DMS 273 (cell line): ENCODE measurements around the gene ELK3.

Experiments
- DNase-seq: peaks from one replicate; lab custom pipeline; 2025; ENCODE audit not compliant: unreplicated experiment; lab: John Stamatoyannopoulos, UW

The ELK3 gene

DNA sequence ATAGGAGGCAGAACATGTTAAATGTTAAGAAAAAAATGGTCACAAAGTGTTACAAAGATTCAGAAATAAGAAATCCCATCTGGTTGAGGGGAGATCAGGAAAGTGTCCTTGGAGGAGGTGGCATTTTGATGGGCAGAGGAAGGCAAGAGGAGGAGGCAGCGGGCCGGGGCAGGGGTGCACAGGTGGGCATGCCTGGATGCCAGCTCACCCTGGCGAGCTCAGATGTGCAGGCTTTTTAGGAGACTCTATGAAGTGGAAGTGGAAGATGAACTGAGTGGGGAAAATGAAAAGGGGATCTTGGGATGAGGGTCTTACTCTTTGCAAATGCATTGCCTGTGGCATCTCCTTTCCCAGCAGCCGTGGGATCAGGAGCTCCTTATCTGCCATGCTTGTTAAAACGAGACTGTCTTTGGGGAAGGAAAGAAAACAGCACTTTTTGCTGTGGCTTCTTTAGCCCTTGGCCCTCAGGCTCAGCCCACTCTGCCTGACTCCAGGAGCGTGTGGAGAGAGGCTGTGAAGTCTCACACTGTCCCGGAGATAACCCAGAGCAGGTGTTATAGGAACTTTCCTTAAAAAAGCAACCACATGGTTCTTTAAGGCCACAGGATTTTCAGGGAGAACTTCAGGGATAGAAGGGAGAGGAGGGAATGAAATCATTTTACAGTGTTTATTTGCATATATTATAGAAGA is 62.6 kb downstream of the ELK3 start:
- peak; percentile 6 for DNase-seq

DNA sequence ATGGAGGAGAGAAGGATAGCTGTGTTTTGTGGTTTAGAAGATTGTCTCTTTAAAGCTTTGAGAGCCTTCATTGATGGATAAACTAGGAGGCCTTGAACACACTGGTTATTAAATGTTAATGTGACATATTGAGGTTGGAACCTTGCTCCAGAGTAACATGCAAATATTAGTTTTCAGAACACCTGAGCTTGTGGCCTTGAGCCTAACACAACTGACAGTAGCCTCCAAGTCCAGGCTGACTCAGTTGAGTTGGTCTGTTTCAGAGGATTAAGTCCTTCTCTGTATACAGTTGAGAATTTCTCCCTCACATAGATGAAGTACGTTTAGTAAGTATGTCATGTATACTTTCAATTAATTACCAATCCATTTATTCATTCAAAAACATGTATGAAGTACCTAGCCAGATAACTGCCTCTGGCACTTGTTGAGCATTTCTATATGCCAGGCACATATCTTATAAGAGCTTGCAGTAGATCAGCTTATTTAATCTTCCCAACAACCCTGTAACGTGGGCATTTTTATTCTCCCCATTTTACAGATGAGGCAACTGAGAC is 63.5 kb downstream of the ELK3 start:
- DNase-seq = no peak

GRCh38 chr12:96258104-96258961 is 64.2 kb downstream of the ELK3 start:
- peak; percentile 81 for DNase-seq

- no peak for DNase-seq
Observed at GRCh38 chr12:96260231-96260630, 66.1 kb downstream of the ELK3 start.

DNA sequence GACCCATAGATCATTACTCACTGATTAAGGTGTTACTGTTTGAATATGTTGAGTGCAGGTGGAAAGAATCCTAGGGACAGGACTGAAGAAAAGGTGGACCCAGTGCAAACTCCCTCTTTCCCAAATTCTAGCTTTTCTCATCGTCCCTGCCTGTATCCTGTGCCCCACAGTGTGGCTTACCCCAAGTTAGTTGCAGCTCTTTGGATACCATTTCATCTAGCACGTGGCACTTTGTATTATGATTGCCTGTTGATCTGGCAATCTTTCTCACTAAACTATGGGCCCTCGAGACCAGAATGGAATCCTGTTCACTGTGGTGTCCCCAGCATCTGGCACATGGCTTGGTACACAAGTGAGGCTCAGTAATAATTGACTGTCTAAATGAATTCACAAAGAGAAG is 66.5 kb downstream of the ELK3 start:
- no peak for DNase-seq

GRCh38 chr12:96261557-96261956 is 67.4 kb downstream of the ELK3 start:
- DNase-seq = no peak

- DNase-seq = no peak
Observed at GRCh38 chr12:96263449-96263902, 69.3 kb downstream of the ELK3 start.

DNA sequence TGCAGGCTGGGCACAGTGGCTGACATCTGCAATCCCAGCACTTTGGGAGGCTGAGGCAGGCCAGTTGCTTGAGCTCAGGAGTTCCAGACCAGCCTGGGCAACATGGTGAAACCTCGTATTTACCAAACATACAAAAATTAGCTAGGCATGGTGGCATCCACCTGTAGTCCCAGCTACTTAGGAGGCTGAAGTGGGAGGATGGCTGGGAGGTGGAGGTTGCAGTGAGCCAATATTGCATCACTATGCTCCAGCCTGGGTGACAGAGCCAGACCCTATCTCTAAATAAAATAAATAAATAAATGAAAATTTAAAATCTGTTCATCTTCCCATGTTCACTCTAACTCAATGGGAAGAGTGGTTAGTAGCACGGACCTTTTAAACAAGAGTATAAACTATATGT is 71.2 kb downstream of the ELK3 start:
- no peak for DNase-seq

- no peak for DNase-seq
Observed at GRCh38 chr12:96265836-96266235, 71.7 kb downstream of the ELK3 start.

DNA sequence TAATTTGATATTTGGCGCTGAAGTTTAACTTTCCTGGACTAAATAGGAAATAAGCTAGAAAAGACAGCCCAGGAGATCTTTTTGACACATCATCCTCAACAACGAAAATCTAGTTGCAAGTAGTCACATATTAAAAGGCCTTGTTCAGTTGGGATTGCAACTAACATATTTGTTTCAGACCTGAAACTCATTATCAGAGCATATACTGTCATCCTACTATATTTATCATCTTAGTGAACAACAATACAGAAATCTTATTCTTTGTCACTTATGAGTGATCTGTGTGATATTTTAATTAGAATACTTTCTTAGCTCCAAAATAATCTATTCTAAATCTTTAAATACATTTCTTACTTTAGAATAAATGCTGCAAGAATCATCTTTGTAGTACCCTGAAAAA is 72.1 kb downstream of the ELK3 start:
- no peak for DNase-seq

DNA sequence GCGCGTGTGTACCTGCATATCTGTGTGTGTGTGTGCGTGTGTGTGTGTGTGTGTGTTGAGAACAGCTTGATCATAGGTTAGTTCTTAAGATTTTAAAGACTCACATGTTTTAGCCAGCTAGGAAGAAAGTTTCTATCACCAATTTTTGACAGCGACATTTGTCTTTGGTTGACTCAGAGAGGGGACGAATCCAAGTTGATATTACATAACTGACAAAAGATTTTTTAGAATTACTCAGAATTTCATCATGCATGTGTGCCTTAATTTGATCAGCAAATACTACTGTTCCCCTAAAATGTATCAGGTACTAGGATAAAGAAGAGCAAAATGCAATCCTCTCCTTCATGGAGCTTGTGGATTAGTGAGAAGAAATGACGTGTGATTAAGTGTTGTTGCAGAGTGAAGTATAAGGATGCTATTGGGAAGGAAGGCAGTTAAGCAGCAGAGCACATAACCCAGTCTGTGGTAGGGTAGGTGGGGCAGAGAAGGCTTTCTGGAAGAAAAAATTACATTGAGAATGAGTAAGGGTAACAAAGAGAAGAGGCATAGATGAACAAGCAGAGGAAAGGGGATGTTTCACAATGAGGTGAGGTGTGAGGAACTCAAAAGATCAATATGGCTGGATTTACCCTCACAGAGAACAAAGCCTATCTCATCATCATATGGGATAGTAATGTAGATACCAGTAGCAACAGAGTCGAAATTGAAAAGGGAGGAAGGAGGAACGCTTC is 77.5 kb downstream of the ELK3 start:
- no peak for DNase-seq

DNA sequence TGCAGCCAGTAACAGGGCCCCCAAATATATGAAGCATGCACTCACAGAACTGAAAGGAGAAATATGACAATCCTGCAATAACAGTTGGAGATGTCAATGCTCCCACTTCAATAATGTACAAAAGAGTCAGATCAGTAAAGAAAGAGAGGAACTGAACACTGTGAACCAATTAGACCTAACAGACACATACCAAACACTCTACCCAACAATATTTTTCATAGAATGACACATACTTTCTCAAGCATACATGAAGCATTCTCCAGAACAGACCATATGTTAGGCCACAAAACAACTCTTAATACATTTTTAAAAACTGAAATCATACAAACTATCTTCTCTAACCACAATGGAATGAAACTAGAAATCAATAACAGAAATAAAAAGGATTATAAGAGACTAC is 80.2 kb downstream of the ELK3 start:
- no peak for DNase-seq

GRCh38 chr12:96285158-96285557 is 91.0 kb downstream of the ELK3 start:
- DNase-seq = no peak

- DNase-seq = no peak
Observed at GRCh38 chr12:96289067-96289466, 94.9 kb downstream of the ELK3 start.

DNA sequence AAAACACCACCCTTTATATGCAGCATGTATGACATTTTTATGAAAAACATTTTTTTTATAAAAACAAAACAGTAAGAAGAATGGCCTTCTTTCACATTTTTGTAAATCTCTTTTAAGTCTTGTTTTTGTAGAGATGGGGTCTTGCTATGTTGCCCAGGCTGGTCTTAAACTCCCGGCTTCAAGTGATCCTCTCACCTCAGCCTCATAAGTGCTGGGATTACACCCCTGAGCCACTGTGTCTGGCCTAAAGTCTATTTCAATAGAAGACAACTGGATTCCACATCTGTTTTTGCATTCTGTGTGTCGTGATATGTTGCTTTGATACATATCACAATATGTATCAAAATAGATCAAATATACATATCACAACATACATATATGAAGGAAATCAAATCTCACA is 98.9 kb downstream of the ELK3 start:
- DNase-seq = no peak

DNA sequence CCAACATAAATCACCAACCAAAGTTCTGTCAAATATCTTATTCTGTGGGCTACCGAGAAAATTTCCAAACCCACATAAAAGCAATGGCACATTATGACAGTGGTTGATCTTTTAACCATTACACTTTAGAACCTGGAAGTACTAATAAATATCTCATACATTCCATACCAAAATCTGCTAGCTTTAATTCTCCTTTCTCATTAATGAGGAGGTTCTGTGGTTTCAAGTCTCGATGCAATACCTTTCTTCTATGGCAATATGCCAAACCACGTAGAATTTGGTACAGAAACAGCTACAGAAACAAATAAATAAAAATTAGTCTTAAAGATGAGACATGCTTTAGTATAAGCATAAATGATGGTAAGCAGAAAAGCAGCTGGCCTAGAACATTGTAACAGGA is 100.7 kb downstream of the ELK3 start:
- DNase-seq = no peak

GRCh38 chr12:96295532-96296160 is 101.5 kb downstream of the ELK3 start:
- no peak for DNase-seq

GRCh38 chr12:96297504-96297903 is 103.3 kb downstream of the ELK3 start:
- DNase-seq = no peak

DNA sequence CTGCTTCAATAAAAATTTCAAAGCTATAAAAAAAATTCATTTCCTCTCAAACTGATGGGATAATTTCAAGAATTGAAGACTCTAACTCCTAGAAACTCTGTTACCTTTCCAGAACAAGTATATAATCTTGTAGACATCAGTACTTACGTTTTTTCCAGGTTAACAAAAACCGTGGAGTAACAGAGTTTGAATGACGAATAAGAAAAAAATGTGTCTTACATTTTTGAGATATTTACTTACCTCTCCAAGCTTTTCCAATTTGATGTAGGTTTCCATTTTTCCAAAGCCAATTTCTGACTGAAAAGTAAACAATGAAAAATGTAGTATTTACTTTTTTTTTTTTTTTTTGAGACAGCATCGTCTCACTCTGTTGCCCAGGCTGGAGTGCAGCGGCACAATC is 105.9 kb downstream of the ELK3 start:
- no peak for DNase-seq

GRCh38 chr12:96301732-96302131 is 107.6 kb downstream of the ELK3 start:
- no peak for DNase-seq

DNA sequence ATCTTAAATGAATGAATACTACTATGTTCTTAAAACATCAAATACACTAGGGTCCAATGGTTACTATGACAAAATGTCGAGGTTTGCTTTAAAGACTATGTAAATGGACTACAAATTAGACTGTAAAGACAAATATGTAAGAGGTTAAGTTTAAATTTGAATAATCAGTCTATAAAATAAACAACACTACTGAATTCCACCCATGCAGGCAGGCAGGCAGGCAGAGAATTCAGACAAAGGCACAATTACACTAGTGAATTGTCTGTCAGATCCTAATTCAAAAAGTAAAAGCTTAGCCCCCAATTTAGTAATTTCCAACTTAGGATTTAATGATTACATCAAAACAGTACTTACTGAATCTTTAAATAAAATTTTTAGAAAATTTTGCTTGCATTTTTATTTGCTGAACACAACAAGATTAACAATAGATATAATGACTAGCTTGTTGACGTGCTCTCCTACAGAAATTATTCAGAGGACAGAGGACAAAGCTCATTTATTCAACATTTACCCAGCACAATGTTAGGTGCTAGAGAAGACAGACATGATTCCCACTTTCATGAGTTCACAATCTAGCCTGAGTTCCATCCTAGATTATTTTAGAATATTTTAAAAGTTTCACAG is 108.6 kb downstream of the ELK3 start:
- no peak for DNase-seq
